PC-3 (cell line): ENCODE measurements around the gene BEND5.

Experiments used
- CTCF ChIP-seq: fragments of 300-600 bp; sonication (generic); conservative IDR thresholded peaks from 2 replicates; pipeline ENCODE4 v1.5.1; 2017; ENCODE audit warnings: antibody characterized with exemption, low read depth, mild to moderate bottlenecking, low read length
- EZH2 ChIP-seq: fragments of 300-600 bp; sonication (generic); IDR thresholded peaks from one replicate; pipeline ENCODE4 v1.6.1; 2017; ENCODE audit warnings: antibody characterized with exemption, mild to moderate bottlenecking, low read length; ENCODE audit not compliant: unreplicated experiment
- EZH2phosphoT487 ChIP-seq: fragments of 300-600 bp; sonication (generic); IDR thresholded peaks from 2 replicates; pipeline ENCODE4 v1.6.1; 2018; ENCODE audit warnings: mild to moderate bottlenecking, antibody characterized with exemption, low read length, borderline replicate concordance

- TF ChIP-seq CTCF (no peak), EZH2phosphoT487 (no peak), EZH2 (no peak)
These were observed 97.8 kb downstream of the BEND5 start for GRCh38 chr1:48678710-48679505.
